ENCODE results near the gene HOXB1. TPM values are rescaled to one million over a fixed set of nuclear protein-coding genes. Genes with fewer than 3 reads are reported as not detected.
"Not testable (repeated sequence)": the region's sequence is repeated elsewhere in the genome, so short reads cannot be mapped to it uniquely, and the experiment has no call there.

Gene HOXB1
- total RNA-seq, 3 donors from 2014 or later: not detected

GRCh38 chr17:48545539-48545938, 14.7 kb upstream of the HOXB1 start:
- H3K4me1 Mint-ChIP-seq (ENCODE audit: low read depth): peaks cover 49% of the 10 kb centered on the region
- peaks cover 15% of the 10 kb centered on the region for H3K27me3 Mint-ChIP-seq (ENCODE audit: low read depth)
- H3K4me3 Mint-ChIP-seq: peak overlapping the region; percentile 96
- no peak for DNase-seq
- no peak for ATAC-seq
- no peaks in the 10 kb centered on the region for H3K36me3 Mint-ChIP-seq (ENCODE audit: insufficient read depth)
- no peaks in the 10 kb centered on the region for H3K9me3 Mint-ChIP-seq

GRCh38 chr17:48545022-48545375, 14.2 kb upstream of the HOXB1 start, which contains the start of gene HOXB2:
Gene HOXB2, minus strand, starts transcription at chr17:48545109. Its CDS starts 198 bp downstream, at chr17:48544911.
- DNase-seq (no peak), ATAC-seq (no peak)
- Mint-ChIP-seq H3K4me3 (peak within 1 kb of the TSS; percentile 96), H3K4me1 (ENCODE audit: low read depth) (peaks cover 54% of the 10 kb centered on the region), H3K36me3 (ENCODE audit: insufficient read depth) (no peaks in the 10 kb centered on the region), H3K27me3 (ENCODE audit: low read depth) (peaks cover 15% of the 10 kb centered on the region), H3K9me3 (no peaks in the 10 kb centered on the region)

GRCh38 chr17:48544349-48545021, 13.7 kb upstream of the HOXB1 start:
- H3K4me1 Mint-ChIP-seq (ENCODE audit: low read depth): peaks cover 56% of the 10 kb centered on the region
- no peaks in the 10 kb centered on the region for H3K9me3 Mint-ChIP-seq
- H3K27me3 Mint-ChIP-seq (ENCODE audit: low read depth): peaks cover 15% of the 10 kb centered on the region
- peak overlapping the region; percentile 96 for H3K4me3 Mint-ChIP-seq
- no peaks in the 10 kb centered on the region for H3K36me3 Mint-ChIP-seq (ENCODE audit: insufficient read depth)
- DNase-seq (no peak), ATAC-seq (no peak)

- Mint-ChIP-seq H3K4me1 (ENCODE audit: low read depth) (peaks cover 56% of the 10 kb centered on the region), H3K36me3 (ENCODE audit: insufficient read depth) (no peaks in the 10 kb centered on the region), H3K27me3 (ENCODE audit: low read depth) (peaks cover 15% of the 10 kb centered on the region), H3K4me3 (peak overlapping the region; percentile 96), H3K9me3 (no peaks in the 10 kb centered on the region)
- peak; percentile 33 to 54 for ATAC-seq
- peak; percentile 18 for DNase-seq
Measured at GRCh38 chr17:48543854-48544348, 13.1 kb upstream of the HOXB1 start.

- ATAC-seq (peak; percentile 64 to 69), DNase-seq (peak; percentile 39)
- no peaks in the 10 kb centered on the region for H3K9me3 Mint-ChIP-seq
- peak overlapping the region; percentile 96 for H3K4me3 Mint-ChIP-seq
- peaks cover 15% of the 10 kb centered on the region for H3K27me3 Mint-ChIP-seq (ENCODE audit: low read depth)
- peaks cover 52% of the 10 kb centered on the region for H3K4me1 Mint-ChIP-seq (ENCODE audit: low read depth)
- H3K36me3 Mint-ChIP-seq (ENCODE audit: insufficient read depth): no peaks in the 10 kb centered on the region
Measured at GRCh38 chr17:48543107-48543853, 12.5 kb upstream of the HOXB1 start.

- Mint-ChIP-seq H3K4me1 (ENCODE audit: low read depth) (peaks cover 47% of the 10 kb centered on the region), H3K36me3 (ENCODE audit: insufficient read depth) (no peaks in the 10 kb centered on the region), H3K9me3 (no peaks in the 10 kb centered on the region), H3K27me3 (ENCODE audit: low read depth) (peaks cover 15% of the 10 kb centered on the region), H3K4me3 (peak overlapping the region; percentile 96)
- DNase-seq: no peak
- peak; percentile 3 to 6 for ATAC-seq
Measured at GRCh38 chr17:48542698-48543106, 11.9 kb upstream of the HOXB1 start.

GRCh38 chr17:48542114-48542656, 11.4 kb upstream of the HOXB1 start:
- H3K36me3 Mint-ChIP-seq (ENCODE audit: insufficient read depth): no peaks in the 10 kb centered on the region
- peaks cover 42% of the 10 kb centered on the region for H3K4me1 Mint-ChIP-seq (ENCODE audit: low read depth)
- H3K4me3 Mint-ChIP-seq: peak overlapping the region; percentile 96
- DNase-seq (peak; percentile 18), ATAC-seq (no peak)
- H3K27me3 Mint-ChIP-seq (ENCODE audit: low read depth): peaks cover 15% of the 10 kb centered on the region
- H3K9me3 Mint-ChIP-seq: no peaks in the 10 kb centered on the region

GRCh38 chr17:48541577-48542113, 10.8 kb upstream of the HOXB1 start:
- Mint-ChIP-seq H3K4me1 (ENCODE audit: low read depth) (peaks cover 39% of the 10 kb centered on the region), H3K9me3 (no peaks in the 10 kb centered on the region), H3K36me3 (ENCODE audit: insufficient read depth) (no peaks in the 10 kb centered on the region), H3K27me3 (ENCODE audit: low read depth) (peaks cover 15% of the 10 kb centered on the region), H3K4me3 (peak overlapping the region; percentile 96)
- peak; percentile 17 for DNase-seq
- peak; percentile 21 to 39 for ATAC-seq

- H3K27me3 Mint-ChIP-seq (ENCODE audit: low read depth): peaks cover 15% of the 10 kb centered on the region
- peaks cover 33% of the 10 kb centered on the region for H3K4me1 Mint-ChIP-seq (ENCODE audit: low read depth)
- H3K4me3 Mint-ChIP-seq: peak overlapping the region; percentile 96
- peak in 1 of 2 donors; percentile 6 for ATAC-seq
- no peaks in the 10 kb centered on the region for H3K9me3 Mint-ChIP-seq
- no peak for DNase-seq
- H3K36me3 Mint-ChIP-seq (ENCODE audit: insufficient read depth): no peaks in the 10 kb centered on the region
Measured at GRCh38 chr17:48541036-48541576, 10.3 kb upstream of the HOXB1 start.

GRCh38 chr17:48540213-48540612, 9.4 kb upstream of the HOXB1 start:
- Mint-ChIP-seq H3K4me1 (ENCODE audit: low read depth) (peaks cover 24% of the 10 kb centered on the region), H3K36me3 (ENCODE audit: insufficient read depth) (no peaks in the 10 kb centered on the region), H3K27me3 (ENCODE audit: low read depth) (peaks cover 15% of the 10 kb centered on the region), H3K4me3 (peak overlapping the region; percentile 41), H3K9me3 (no peaks in the 10 kb centered on the region)
- ATAC-seq: no peak
- no peak for DNase-seq

- Mint-ChIP-seq H3K9me3 (no peaks in the 10 kb centered on the region), H3K27me3 (ENCODE audit: low read depth) (peaks cover 14% of the 10 kb centered on the region), H3K4me1 (ENCODE audit: low read depth) (peaks cover 21% of the 10 kb centered on the region), H3K36me3 (ENCODE audit: insufficient read depth) (no peaks in the 10 kb centered on the region), H3K4me3 (no peak overlapping the region)
- DNase-seq (no peak), ATAC-seq (no peak)
Measured at GRCh38 chr17:48539177-48539576, 8.4 kb upstream of the HOXB1 start.

GRCh38 chr17:48537316-48537715, 6.5 kb upstream of the HOXB1 start:
- no peak for DNase-seq
- H3K27me3 Mint-ChIP-seq (ENCODE audit: low read depth): peaks cover 5% of the 10 kb centered on the region
- no peak for ATAC-seq
- no peaks in the 10 kb centered on the region for H3K36me3 Mint-ChIP-seq (ENCODE audit: insufficient read depth)
- no peak overlapping the region for H3K4me3 Mint-ChIP-seq
- H3K9me3 Mint-ChIP-seq: no peaks in the 10 kb centered on the region
- peaks cover 16% of the 10 kb centered on the region for H3K4me1 Mint-ChIP-seq (ENCODE audit: low read depth)

- H3K27me3 Mint-ChIP-seq (ENCODE audit: low read depth); H3K4me3 Mint-ChIP-seq; H3K9me3 Mint-ChIP-seq; H3K36me3 Mint-ChIP-seq (ENCODE audit: insufficient read depth); ATAC-seq; DNase-seq; H3K4me1 Mint-ChIP-seq (ENCODE audit: low read depth): not testable (repeated sequence)
Measured at GRCh38 chr17:48535793-48536559, 5.2 kb upstream of the HOXB1 start.
